ENCODE data around the gene WAS. TPM values are rescaled to one million over a fixed set of nuclear protein-coding genes. Genes with fewer than 3 reads are reported as not detected.
A peak's percentile ranks its signal among the peaks of the same experiment; 100 is the strongest.
"Not testable (repeated sequence)": the region's sequence is repeated elsewhere in the genome, so short reads cannot be mapped to it uniquely, and the experiment has no call there.

The WAS gene
- total RNA-seq, 1 donor: 0.09 TPM

GRCh38 chrX:48688531-48689150 lies 5.0 kb downstream of the WAS start:
- DNase-seq (ENCODE audit: low read depth): no peak
- no peak overlapping the region for H3K4me3 ChIP-seq (ENCODE audit: low read depth, low read length)
- TF ChIP-seq, protein P1, sequence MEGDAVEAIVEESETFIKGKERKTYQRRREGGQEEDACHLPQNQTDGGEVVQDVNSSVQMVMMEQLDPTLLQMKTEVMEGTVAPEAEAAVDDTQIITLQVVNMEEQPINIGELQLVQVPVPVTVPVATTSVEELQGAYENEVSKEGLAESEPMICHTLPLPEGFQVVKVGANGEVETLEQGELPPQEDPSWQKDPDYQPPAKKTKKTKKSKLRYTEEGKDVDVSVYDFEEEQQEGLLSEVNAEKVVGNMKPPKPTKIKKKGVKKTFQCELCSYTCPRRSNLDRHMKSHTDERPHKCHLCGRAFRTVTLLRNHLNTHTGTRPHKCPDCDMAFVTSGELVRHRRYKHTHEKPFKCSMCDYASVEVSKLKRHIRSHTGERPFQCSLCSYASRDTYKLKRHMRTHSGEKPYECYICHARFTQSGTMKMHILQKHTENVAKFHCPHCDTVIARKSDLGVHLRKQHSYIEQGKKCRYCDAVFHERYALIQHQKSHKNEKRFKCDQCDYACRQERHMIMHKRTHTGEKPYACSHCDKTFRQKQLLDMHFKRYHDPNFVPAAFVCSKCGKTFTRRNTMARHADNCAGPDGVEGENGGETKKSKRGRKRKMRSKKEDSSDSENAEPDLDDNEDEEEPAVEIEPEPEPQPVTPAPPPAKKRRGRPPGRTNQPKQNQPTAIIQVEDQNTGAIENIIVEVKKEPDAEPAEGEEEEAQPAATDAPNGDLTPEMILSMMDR (IDR thresholded peaks at IDR 0.05; ENCODE audit: insufficient read depth, low read length): no peak

DNA sequence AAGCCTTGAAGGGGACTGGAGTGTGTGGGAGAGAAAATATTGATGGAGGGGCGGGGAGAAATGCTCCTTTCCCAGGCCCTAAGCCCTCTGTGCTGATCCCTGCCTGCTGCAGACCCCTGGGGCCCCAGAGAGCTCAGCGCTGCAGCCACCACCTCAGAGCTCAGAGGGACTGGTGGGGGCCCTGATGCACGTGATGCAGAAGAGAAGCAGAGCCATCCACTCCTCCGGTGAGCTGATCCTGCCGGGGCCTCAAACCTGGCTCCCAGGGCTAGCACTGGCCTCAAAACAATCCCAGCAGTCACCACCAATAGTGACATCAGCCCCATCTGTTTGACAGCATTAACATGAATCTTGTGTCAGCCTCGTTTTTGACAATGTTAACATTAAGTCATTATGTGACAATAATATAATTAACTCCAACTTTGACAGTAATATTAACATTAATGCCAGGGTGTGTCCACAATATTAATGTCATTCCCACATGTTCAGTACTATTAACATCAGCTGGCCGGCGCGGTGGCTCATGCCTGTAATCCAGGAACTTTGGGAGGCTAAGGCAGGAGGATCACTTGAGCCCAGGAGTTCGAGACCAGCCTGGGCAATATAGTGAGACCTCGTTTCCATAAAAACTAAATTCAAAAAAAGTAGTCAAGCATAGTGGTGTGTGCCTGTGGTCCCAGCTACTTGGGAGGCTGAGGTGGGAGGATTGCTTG lies 5.8 kb downstream of the WAS start:
- TF ChIP-seq, protein P1 (IDR thresholded peaks at IDR 0.05; ENCODE audit: insufficient read depth, low read length): no peak
- no peak overlapping the region for H3K4me3 ChIP-seq (ENCODE audit: low read depth, low read length)
- no peak for DNase-seq (ENCODE audit: low read depth)

DNA sequence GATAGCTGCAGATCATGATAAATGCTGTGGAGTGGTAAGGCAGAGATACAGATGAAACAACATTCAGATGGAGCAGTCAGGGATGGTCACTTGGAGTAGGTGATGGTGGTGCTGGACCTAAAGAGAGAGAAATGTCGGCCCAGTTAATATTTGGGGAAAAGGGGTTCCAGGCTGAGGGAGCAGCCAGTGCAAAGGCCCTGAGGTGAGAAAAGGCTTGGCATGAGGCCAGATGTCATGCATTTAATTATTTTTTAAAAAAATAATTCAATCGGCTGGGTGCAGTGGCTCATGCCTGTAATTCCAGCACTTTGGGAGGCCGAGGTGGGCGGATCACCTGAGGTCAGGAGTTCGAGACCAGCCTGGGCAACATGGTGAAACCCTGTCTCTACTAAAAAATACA lies 8.1 kb downstream of the WAS start:
- not testable (repeated sequence) for DNase-seq (ENCODE audit: low read depth); H3K4me3 ChIP-seq (ENCODE audit: low read depth, low read length)

DNA sequence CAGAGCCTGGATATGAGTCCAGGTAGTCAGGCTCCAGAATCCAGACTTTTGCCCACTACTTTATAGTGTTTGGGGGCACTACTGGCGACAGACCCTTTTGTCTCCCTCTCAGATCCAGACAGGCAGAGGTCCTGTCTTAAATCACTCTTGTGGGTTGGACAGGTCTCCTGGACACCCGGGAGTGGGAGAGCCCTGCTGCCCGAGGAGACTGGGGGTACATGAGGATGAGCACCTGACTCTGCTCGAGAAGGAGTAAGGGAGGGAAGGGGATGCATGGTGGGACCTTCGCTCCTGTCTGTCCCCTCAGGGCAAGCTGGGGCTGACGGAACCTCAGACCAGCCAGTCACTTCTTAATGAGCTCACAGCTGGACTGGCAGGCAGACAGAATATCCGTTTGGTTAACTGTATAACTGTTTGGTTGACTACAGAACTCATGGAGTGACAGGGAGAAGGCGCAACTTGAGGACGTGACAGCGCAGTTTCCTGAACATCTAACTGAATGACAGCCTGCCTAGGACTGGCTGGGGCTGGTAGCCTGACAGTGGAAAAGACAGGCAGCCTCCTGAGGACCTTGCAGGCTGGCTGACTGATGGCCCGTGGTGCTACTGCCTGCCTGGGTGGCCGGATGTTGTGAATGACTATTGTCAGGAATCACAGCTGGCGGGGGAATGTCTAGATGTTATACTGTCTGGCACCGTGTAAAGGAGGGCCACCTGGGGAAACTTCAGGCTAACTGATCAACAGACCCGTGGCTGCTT lies 11.4 kb downstream of the WAS start:
- TF ChIP-seq, protein P1 (IDR thresholded peaks at IDR 0.05; ENCODE audit: insufficient read depth, low read length): no peak
- no peak overlapping the region for H3K4me3 ChIP-seq (ENCODE audit: low read depth, low read length)
- no peak for DNase-seq (ENCODE audit: low read depth)

- H3K4me3 ChIP-seq (ENCODE audit: low read depth, low read length): no peak overlapping the region
- TF ChIP-seq, protein P1 (IDR thresholded peaks at IDR 0.05; ENCODE audit: insufficient read depth, low read length): no peak
- no peak for DNase-seq (ENCODE audit: low read depth)
Observed at GRCh38 chrX:48695534-48695896, 11.9 kb downstream of the WAS start.

GRCh38 chrX:48695925-48696300 lies 12.3 kb downstream of the WAS start:
- TF ChIP-seq, protein P1 (IDR thresholded peaks at IDR 0.05; ENCODE audit: insufficient read depth, low read length): no peak
- DNase-seq (ENCODE audit: low read depth): peak; percentile 1
- peak overlapping the region; percentile 72 for H3K4me3 ChIP-seq (ENCODE audit: low read depth, low read length)

DNA sequence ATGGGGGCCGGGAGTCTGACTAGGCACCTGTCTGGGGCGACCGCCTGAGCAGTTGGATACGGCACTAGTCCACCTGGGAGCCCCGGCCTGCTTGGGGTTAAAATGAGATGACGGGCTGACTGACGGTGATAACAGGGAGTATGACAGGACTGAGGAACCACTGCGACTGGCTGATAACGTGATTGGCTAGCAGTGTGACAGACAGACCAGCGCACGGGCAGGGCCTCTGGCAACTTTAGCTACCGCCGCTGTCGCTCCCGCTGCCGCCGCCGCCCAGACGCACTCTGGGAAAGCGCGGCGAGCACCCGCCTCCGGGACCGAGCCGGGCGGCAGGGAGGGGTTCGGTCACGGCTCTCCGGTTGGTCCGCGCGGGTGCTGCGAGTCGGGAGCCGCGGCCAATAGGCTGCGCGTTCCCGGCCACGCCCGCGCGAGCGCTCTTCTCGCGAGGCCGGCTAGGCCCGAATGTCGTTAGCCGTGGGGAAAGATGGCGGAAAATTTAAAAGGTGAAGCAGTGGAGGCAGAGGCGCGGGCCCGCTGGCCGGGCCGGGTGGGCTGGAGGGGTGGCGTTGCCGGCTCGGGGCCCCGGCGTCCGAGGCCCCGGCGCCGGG lies 12.8 kb downstream of the WAS start, which contains the start of gene SUV39H1:
SUV39H1 (plus strand) TSS at position 434 of the 608 bp plus-strand sequence; CDS start at position 485, 51 bp downstream.
- TF ChIP-seq, protein P1 (IDR thresholded peaks at IDR 0.05; ENCODE audit: insufficient read depth, low read length): no peak
- peak; percentile 82 for DNase-seq (ENCODE audit: low read depth)

More for the DNA sequence above, 12.8 kb downstream of the WAS start, which contains the start of gene SUV39H1:
- peak within 1 kb of the TSS; percentile 72 for H3K4me3 ChIP-seq (ENCODE audit: low read depth, low read length)
